Calu3 (cell line): ENCODE measurements around the gene GABRP. TPM values are rescaled to one million over a fixed set of nuclear protein-coding genes. Genes with fewer than 3 reads are reported as not detected.

Experiments
- BruUV-seq: library from RNA; stranded (reverse); fragments of 400-500 nt; replicated peaks from 2 replicates; lab custom pipeline; 2021; lab: Mats Ljungman, UMichigan
- CTCF ChIA-PET: fragments of 300-600 bp; sonication (Branson Sonifier 250); formaldehyde crosslinking; loops from one replicate; lab custom pipeline; 2022; ENCODE audit warnings: antibody characterized with exemption; lab: Charles Lee
- DNase-seq: peaks from one replicate; pipeline ENCODE4 v3.0.0; 2022
- H3K27ac Mint-ChIP-seq: one replicate; pipeline ENCODE4 v1.8.0; 2022; ENCODE audit warnings: mixed read lengths; ENCODE audit not compliant: unreplicated experiment
- H3K27me3 Mint-ChIP-seq: one replicate; pipeline ENCODE4 v1.8.0; 2022; ENCODE audit warnings: mixed read lengths; ENCODE audit not compliant: unreplicated experiment
- H3K36me3 Mint-ChIP-seq: one replicate; pipeline ENCODE4 v1.8.0; 2022; ENCODE audit warnings: mild to moderate bottlenecking, moderate library complexity, mixed read lengths; ENCODE audit not compliant: insufficient read depth, unreplicated experiment
- H3K4me1 Mint-ChIP-seq: one replicate; pipeline ENCODE4 v1.8.0; 2022; ENCODE audit warnings: mild to moderate bottlenecking, low read depth, mixed read lengths; ENCODE audit not compliant: unreplicated experiment
- H3K4me3 Mint-ChIP-seq: one replicate; pipeline ENCODE4 v1.8.0; 2022; ENCODE audit warnings: mild to moderate bottlenecking, low read depth, moderate library complexity, mixed read lengths; ENCODE audit not compliant: unreplicated experiment
- H3K9me3 Mint-ChIP-seq: one replicate; pipeline ENCODE4 v1.8.0; 2022; ENCODE audit warnings: low read depth, mixed read lengths; ENCODE audit not compliant: unreplicated experiment
- intact Hi-C: fragments of 100-400 bp; cut with micrococcal nuclease; formaldehyde crosslinking; loops from one replicate; pipeline ENCODE4 v1.10.0; 2022; ENCODE audit not compliant: unreplicated experiment
- total RNA-seq: library from RNA; stranded (reverse); gene quantifications from 2 replicates; pipeline ENCODE4 v1.2.3, GENCODE V29; 2022
- TF ChIP-seq, protein P1 (sequence below): fragments of 200-600 bp; IDR thresholded peaks from one replicate; pipeline ENCODE4 v1.8.0; 2022; ENCODE audit warnings: antibody characterized with exemption; ENCODE audit not compliant: unreplicated experiment

GABRP gene
- total RNA-seq, 1 experiment from 2014 or later, result 1,278 TPM

DNA sequence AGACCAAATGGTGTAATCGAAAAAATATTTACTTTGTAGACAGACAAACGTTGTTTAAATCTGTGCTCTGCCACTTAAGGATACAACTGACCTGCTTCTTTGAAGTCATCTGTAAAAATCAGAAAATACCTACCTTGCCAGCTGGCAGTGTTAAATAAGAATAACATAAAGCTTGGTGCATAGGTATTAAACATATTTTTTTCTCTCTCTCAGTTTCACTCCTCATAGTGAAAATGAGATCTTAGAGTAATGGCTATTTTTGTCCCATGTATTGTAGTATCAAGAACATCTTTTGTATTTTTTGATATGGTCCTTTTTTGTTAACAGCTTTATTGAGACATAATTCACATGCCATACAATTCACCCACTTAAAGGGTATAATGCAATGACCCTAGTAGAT is 60.3 kb downstream of the GABRP start:
- no peaks in the 10 kb centered on the region for H3K27me3 Mint-ChIP-seq
- H3K27ac Mint-ChIP-seq, result no peak overlapping the region
- DNase-seq, result no peak
- H3K4me3 Mint-ChIP-seq, result no peak overlapping the region
- no TSS peak for BruUV-seq
- CTCF ChIA-PET, result no interaction called here
- H3K36me3 Mint-ChIP-seq, result peaks cover 10% of the 10 kb centered on the region
- intact Hi-C loops, result no loop called here
- peaks cover 49% of the 10 kb centered on the region for H3K4me1 Mint-ChIP-seq
- TF ChIP-seq, protein P1, sequence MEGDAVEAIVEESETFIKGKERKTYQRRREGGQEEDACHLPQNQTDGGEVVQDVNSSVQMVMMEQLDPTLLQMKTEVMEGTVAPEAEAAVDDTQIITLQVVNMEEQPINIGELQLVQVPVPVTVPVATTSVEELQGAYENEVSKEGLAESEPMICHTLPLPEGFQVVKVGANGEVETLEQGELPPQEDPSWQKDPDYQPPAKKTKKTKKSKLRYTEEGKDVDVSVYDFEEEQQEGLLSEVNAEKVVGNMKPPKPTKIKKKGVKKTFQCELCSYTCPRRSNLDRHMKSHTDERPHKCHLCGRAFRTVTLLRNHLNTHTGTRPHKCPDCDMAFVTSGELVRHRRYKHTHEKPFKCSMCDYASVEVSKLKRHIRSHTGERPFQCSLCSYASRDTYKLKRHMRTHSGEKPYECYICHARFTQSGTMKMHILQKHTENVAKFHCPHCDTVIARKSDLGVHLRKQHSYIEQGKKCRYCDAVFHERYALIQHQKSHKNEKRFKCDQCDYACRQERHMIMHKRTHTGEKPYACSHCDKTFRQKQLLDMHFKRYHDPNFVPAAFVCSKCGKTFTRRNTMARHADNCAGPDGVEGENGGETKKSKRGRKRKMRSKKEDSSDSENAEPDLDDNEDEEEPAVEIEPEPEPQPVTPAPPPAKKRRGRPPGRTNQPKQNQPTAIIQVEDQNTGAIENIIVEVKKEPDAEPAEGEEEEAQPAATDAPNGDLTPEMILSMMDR, result no peak
- peaks cover 3% of the 10 kb centered on the region for H3K9me3 Mint-ChIP-seq

DNA sequence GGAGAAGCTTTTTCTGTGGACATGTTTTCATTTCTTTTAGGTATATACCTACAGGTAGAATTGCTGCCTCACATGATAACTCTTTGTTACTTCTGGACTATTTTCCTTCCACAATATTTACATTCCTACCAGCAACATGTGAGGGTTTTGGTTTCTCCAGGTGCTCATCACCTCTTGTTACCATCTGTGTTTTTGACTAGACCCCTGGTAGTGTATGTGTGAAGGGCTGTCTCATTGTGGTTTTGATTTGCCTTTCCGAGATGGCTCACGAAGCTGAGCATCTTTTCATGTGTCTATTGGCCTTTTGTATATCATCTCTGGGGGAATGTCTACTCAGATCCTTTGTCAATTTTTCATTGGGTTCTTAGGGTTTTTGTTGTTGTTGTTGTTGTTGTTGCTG is 61.1 kb downstream of the GABRP start:
- peaks cover 54% of the 10 kb centered on the region for H3K4me1 Mint-ChIP-seq
- H3K36me3 Mint-ChIP-seq, result peaks cover 10% of the 10 kb centered on the region
- CTCF ChIA-PET, result no interaction called here
- no peak for DNase-seq
- peak overlapping the region; percentile 75 for H3K27ac Mint-ChIP-seq
- H3K4me3 Mint-ChIP-seq, result no peak overlapping the region
- BruUV-seq, result no TSS peak
- peaks cover 3% of the 10 kb centered on the region for H3K9me3 Mint-ChIP-seq
- intact Hi-C loops, result loop anchor here (5.0 kb wide), 1 partner anchor 32 kb away; no protein-coding TSS in a partner anchor
- H3K27me3 Mint-ChIP-seq, result no peaks in the 10 kb centered on the region
- TF ChIP-seq, protein P1, result no peak

GRCh38 chr5:170846416-170846815 is 62.9 kb downstream of the GABRP start:
- CTCF ChIA-PET, result no interaction called here
- H3K4me3 Mint-ChIP-seq, result no peak overlapping the region
- peaks cover 3% of the 10 kb centered on the region for H3K9me3 Mint-ChIP-seq
- H3K27ac Mint-ChIP-seq, result peak overlapping the region; percentile 13
- TF ChIP-seq, protein P1, result no peak
- H3K36me3 Mint-ChIP-seq, result peaks cover 10% of the 10 kb centered on the region
- no TSS peak for BruUV-seq
- no peaks in the 10 kb centered on the region for H3K27me3 Mint-ChIP-seq
- intact Hi-C loops, result loop anchor here (5.0 kb wide), 1 partner anchor 34 kb away; no protein-coding TSS in a partner anchor
- peaks cover 53% of the 10 kb centered on the region for H3K4me1 Mint-ChIP-seq
- DNase-seq, result no peak

GRCh38 chr5:170846846-170847245 is 63.3 kb downstream of the GABRP start:
- intact Hi-C loops, result loop anchor here (5.0 kb wide), 1 partner anchor 35 kb away; no protein-coding TSS in a partner anchor
- CTCF ChIA-PET, result no interaction called here
- BruUV-seq, result no TSS peak

More at GRCh38 chr5:170846846-170847245, 63.3 kb downstream of the GABRP start:
- Mint-ChIP-seq H3K27ac (peak overlapping the region; percentile 13), H3K36me3 (peaks cover 10% of the 10 kb centered on the region), H3K4me1 (peaks cover 49% of the 10 kb centered on the region), H3K9me3 (peaks cover 3% of the 10 kb centered on the region), H3K27me3 (no peaks in the 10 kb centered on the region), H3K4me3 (no peak overlapping the region)
- TF ChIP-seq, protein P1, result no peak
- DNase-seq, result no peak
